Hematopoietic multipotent progenitor cell treated with erythropoietin and hydrocortisone succinate and interleukin-3 and kit ligand, for 6 days (in vitro differentiated cells): ENCODE measurements around the gene COMMD10.

Experiments used
- DNase-seq: peaks from one replicate; pipeline ENCODE4 v3.0.0-alpha.2; 2015

Gene COMMD10

DNA sequence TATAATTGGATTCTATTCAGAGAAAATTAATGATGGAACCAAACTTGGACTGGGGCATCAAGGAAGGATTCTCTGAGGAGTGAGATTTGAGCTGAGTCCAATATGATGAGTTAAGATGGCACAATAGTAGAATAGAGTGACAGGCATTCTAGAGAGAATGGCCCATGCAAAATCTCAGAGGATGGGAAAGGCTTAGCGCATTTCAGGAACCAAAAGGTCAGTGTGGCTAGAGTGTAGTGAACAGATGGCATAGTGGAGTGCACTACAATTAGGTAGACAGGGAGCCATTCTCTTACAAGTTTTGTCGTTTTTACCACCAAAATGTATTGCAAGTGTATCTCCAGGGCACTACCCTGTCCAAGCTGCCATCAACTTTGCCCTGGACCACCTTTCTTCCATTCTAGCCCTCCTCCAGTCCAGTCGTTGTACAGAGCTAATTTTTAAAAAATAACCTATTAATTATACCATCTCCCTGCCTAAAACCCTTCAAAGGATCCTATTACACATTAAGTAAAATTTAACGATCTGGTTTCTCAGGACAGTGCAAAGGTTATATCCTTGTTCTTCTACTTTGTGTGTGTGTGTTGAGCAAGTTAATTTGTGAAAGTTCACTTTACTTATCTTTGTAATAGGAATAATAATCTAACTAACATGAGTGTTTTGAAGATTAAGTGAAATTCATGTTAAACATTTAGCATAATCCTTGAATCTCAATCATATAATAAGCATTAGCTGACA is 211.7 kb downstream of the COMMD10 start:
- DNase-seq = no peak

DNA sequence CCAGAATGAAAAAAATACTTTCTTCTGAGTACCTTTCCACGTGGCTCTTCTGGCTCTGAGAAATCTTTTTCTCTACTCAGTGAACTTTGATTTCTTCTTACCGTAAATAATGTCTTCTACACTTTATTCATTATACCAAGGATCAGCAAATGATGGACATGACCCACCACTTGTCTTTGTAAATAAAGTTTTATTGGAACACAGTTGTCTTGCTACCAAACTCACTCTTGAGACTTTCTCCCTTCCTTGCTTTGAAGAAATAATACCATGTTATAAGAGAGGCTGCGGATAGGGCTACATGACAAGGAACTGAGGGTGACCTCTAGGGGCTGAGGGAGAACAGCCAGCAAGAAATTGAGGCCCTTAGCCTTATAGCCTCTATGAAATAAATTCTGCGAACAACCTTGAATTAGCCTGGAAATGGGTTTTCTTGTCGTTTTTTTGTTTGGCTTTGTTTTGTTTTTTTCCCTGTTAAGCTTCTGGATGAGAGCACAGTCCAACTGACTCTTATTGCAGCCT is 212.5 kb downstream of the COMMD10 start:
- no peak for DNase-seq

DNA sequence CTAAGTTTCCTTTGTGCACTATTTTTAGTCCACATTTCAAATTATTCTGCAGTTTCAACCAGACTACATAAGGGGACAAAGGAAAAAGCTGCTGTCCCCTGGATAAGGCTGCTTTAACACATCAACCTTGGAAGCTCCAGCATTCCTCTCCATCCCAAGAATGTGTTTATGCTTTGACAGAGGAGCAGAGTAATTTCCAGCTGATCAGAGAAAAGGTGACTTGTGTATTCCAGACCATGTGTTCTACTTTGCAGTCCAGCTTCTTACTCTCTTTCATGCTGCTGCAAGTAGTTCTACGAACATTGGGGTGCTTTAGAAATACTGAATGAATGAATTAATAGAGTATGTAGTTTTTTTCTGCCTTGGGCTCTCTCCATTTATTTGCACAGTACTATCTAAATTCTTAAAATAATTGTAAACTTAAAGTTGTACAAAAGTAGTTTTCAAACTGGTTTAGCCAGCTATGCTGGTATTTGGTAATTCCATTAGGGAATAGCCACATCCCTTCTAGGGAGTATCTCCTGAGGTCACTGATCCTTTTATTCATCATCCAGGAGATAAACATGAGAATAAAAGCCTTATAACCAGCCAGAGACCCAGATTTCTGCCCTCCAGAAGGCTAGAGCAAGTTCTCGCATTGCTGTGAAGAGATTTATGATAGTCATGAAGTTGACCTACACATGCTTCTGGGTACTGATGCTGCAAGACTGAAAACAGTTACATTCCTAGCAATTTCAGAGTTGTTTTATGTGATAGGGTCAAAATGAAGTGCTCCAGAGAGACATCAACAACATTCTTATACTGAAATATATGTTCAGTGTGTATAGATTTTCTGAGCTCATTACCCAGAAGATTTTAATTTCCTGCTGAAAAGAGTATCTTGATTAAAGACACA is 215.2 kb downstream of the COMMD10 start:
- DNase-seq = no peak

DNA sequence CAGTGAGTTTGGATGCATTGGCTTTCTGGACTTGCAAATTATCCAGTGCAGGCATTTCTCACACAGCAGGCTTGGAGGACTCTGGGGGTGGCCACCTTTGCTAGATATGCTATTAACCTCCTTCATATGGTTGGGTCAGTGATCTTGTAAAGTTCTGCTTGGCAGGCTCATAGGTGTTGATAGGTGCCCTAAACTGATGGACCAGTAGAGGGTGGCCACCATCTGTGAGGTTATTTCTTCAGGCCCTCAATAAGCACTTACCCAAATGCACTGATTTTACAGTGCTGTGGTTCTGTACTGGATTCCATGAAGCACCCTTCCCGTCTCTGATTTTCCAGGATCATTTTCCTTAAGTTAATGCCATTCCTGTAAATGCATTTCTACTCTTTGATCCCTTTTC is 216.3 kb downstream of the COMMD10 start:
- no peak for DNase-seq

DNA sequence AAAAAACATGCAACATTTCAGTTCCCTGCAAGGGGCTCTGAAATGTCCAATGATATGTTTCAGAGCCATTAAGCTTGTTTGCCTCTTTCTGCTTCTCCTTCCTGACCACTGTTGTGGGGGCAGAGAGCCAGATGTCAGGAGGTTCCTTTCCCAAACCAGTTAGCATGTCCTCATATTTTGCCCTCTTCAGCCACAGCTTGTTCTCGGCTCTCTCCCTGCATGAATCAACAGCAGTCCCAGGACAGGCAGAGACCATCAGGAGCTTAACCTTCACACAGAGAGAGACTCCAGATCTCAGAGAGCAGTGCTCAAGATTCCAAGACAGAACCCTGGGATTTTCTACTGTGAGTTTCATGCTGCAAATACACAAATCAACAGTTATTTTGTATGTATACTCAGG is 218.5 kb downstream of the COMMD10 start:
- DNase-seq = no peak

DNA sequence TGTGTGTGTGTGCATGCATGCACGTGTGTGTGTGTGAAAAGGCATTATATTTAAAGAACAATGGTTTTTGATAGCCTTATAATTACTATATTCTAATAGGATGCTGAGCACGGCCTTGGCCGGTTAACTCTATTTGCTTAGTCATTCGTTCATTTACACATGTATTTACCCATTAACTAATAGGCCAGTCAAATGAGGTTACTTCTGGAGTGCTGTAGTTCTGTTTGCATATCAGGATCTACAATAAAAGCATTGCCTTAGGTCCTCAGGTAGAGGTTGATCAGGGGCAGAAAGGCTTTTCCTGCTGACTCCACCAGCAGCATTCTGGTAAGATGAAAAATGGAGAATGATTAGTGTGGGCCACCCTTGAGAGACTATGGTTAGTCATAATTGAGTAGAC is 219.0 kb downstream of the COMMD10 start:
- DNase-seq = no peak

DNA sequence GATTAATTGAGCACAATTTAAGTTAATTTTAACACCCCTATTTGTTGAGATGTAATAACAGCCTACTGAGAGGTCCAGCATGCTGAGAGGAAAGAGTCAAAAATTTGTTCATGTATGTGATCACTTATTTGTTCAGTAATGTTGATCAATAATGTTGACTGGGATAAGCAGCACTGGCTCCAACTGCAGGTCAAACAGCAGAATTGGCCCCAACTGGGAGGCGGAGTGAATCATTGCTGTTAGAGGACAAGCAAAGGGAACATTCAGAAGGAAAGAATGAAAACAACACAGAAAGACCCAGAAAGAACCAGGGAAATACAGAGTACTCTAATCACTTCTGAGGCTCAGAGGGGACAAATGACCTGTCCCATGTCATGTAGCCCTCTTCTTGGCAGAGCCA is 221.1 kb downstream of the COMMD10 start:
- DNase-seq = no peak

DNA sequence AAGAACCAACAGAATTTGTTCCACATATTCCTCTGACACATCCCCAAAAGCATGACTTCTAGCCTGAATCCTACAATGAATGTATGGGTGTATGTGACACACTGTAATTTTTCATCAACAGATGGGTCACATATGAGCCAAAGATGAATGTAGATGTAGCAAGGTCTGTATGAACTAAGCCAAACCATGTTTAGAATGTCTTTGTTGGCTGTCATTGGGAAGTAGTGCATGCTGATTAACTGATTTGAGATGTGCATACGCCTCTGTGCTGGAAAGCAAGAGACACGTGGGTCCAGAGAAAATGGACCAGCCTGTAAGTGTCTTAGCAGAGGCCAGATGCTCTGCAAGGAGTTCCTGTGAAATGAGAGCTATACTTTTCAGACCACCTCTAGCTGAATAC is 222.0 kb downstream of the COMMD10 start:
- DNase-seq = no peak

DNA sequence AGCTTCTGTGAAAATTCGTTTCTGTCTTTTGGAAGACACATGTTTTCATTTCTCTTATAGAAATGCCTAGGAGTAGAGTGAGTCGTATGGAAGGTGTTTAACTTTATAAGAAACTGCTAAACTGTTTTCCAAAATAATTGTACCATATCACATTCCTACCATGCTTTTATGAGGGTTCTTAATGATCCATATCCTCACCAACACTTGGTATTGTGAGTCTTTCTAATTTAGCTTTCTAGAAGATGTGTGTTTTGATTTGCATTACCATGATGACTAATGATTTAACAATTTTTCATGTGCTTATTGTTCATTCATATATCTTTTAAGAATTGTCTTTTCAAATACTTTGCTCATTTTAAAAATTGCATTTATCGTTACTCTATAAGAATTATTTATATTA is 223.6 kb downstream of the COMMD10 start:
- DNase-seq = no peak

DNA sequence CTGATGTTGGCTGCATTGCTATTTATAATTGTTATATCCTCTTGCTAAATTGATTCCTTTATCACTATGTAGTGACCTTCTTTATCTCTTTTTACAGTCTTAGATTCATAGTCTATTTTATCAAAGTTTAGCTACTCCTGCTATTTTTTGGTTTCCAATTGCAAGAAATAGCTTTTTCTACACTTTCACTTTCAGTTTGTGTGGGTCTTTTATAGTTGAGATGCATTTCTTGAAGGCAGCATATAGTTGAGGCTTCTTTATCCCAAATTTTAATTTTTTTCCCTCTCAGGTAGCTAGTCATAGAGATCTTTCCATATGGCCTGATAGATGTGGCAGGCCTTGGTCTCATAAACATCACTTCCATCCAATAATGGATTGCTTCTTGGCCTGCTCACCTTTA is 228.5 kb downstream of the COMMD10 start:
- DNase-seq = no peak

DNA sequence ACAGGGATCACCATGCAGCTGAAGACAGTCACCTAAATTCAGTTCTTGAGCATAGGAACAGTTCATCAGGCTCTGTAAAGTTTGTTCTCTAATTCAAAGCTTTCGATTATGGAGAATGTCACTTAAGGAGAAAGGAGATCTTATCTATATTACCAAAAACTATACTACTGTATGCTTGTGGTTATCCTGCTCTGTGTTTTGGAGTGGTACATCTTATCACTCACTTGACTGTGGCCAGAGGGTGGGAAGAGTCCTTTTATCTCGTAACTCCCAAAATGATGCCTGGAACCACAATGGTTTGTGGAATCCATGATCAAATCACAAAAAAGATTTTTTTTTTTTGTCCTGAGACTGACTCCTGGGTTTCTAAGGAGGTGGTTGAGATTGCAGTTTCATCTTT is 230.7 kb downstream of the COMMD10 start:
- peak; percentile 29 for DNase-seq

DNA sequence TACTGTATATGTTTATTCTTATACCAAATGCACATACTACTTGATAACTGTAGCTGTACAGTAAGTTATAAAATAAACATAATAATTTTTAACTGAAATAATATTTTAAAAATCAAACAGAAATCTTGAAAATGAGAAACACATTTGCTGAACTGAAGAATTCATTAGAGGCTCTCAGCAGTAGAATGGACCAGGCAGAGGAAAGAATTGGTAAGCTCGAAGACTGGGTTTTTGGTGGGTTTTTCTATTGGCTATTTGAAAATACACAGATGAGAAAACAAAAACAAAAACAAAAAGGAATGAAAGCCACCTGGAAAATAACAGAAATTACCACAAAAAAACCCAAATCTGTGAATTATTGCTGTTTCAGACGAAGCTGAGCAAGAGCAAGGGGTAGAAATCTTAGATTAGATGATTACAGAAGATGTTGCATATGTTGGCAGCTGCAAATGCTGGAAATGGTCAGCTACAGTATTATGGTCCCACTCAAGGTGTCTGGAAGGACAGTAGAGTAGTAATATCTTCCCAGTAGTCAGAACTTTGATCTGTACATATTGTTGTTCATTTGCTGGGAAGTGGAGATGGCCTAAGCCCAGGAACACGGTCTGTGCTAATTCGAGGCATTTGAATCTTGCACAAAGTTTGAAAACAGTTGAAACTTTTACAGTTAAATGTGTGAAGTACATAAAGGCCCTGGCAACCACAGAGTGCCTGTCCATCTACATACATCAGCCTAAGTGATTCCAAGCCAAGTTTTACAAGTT is 233.4 kb downstream of the COMMD10 start:
- DNase-seq = no peak

DNA sequence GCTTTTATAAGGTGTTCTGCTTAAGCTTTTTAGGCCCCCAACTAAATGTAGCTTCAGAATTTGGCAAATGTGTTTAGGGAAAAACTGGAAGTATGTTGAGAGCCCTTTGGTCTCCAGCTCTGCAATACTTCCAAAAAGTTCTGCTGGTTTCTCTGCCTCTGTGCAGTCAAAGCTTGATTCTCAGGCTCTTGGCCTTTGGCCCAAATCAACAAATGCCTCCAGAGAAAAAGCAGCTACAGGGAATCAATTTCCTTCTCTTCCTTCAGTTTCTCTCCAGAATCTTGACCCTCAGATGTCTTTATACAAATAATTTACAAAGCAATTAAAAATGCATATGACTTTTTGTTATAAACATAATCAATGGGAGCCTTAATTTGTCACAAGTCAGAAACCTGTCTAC is 235.7 kb downstream of the COMMD10 start:
- DNase-seq = no peak

DNA sequence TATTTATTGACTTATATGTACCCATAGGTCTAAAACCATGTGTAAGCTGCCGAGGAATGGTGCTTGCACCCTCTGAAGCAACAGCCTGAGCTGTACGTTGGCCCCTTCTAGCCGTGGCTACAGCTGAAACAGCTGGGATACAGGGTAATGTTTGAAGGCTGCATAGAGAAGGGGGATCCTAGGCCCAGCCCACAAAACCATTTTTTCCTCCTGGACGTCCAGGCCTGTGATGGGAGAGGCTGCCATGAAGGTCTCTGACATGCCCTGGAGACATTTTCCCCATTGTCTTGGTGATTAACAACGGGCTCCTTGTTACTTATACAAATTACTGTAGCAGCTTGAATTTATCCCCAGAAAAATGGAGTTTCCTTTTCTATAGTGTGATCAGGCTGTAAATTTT is 244.7 kb downstream of the COMMD10 start:
- DNase-seq = no peak

DNA sequence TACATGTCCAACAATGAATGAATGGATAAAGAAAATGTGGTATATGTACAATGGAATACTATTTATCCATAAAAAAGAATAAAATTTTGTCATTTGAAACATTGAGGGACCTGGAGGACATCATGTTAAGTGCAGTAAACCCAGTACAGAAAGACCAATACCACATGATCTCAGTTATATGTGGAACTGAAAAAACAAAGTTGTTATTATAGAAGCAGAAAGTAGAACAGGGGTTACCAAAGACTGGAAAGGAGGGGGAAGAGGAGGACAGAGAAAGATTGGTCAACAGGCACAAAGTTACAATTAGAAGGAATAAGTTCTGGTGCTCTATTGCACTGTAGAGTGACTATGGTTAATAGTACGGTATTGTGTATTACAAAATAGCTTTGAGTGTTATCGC is 256.0 kb downstream of the COMMD10 start:
- no peak for DNase-seq
